H1 (cell line): ENCODE results near the gene MRC2. TPM values are rescaled to one million over a fixed set of nuclear protein-coding genes. Genes with fewer than 3 reads are reported as not detected.

Experiments used
- CTCF ChIA-PET: fragments of 300-600 bp; sonication (Branson Sonifier 250); formaldehyde crosslinking; loops from one replicate; lab custom pipeline; 2021; ENCODE audit not compliant: partially characterized antibody; lab: Charles Lee
- POLR2A ChIA-PET: fragments of 300-600 bp; sonication (Branson Sonifier 250); formaldehyde crosslinking; loops from one replicate; lab custom pipeline; 2021; ENCODE audit warnings: inconsistent platforms; ENCODE audit not compliant: partially characterized antibody; lab: Charles Lee
- DNase-seq, 2 experiments: peaks; one replicate each; pipeline versions ENCODE4 v3.0.0 to v3.0.0-alpha.2; 2010 to 2022; ENCODE audit warnings: low spot score in 2 of 2, low read depth in 1 of 2, mixed read lengths in 1 of 2
- FAIRE-seq: peaks from 2 replicates; lab custom pipeline; 2011; peaks lifted over from hg19 to GRCh38; lab: Jason Lieb, UNC
- H2AFZ ChIP-seq: 2 replicates; pipeline ENCODE4 v1.8.1; 2012; ENCODE audit warnings: low read length, inconsistent platforms
- H2AK5ac ChIP-seq: 2 replicates; pipeline ENCODE4 v1.6.1; 2013; ENCODE audit warnings: low read depth, low read length
- H2BK120ac ChIP-seq: replicated peaks from 2 replicates; pipeline ENCODE3; 2013; ENCODE audit warnings: low read depth, low read length, inconsistent platforms
- H2BK12ac ChIP-seq: 2 replicates; pipeline ENCODE4 v1.6.1; 2013; ENCODE audit warnings: low read depth, low read length
- H2BK15ac ChIP-seq: 2 replicates; pipeline ENCODE4 v1.6.1; 2013; ENCODE audit warnings: low read length
- H2BK20ac ChIP-seq: 2 replicates; pipeline ENCODE4 v1.6.1; 2013; ENCODE audit warnings: low read length
- H2BK5ac ChIP-seq: 2 replicates; pipeline ENCODE4 v1.6.1; 2013; ENCODE audit warnings: low read depth, low read length
- H3K14ac ChIP-seq: 2 replicates; pipeline ENCODE4 v1.6.1; 2013; ENCODE audit warnings: inconsistent platforms; ENCODE audit not compliant: insufficient read length
- H3K18ac ChIP-seq: 2 replicates; pipeline ENCODE4 v1.6.1; 2013; ENCODE audit warnings: low read length; ENCODE audit errors: extremely low read depth
- H3K23ac ChIP-seq: 2 replicates; pipeline ENCODE4 v1.6.1; 2013; ENCODE audit warnings: inconsistent platforms; ENCODE audit not compliant: insufficient read length
- H3K23me2 ChIP-seq: 2 replicates; pipeline ENCODE4 v1.6.1; 2013; ENCODE audit warnings: low read depth, low read length
- H3K27ac ChIP-seq: 2 replicates; pipeline ENCODE4 v1.6.1; 2011; ENCODE audit warnings: low read depth, low read length, inconsistent platforms
- H3K27me3 ChIP-seq, 4 experiments: replicated peaks in 1 of 4; 1 replicate in 1 of 4; 2 replicates in 3 of 4; pipeline versions ENCODE4 v1.6.1 to v1.8.1; 2011 to 2013; ENCODE audit warnings: low read length in 3 of 4, mild to moderate bottlenecking in 3 of 4, inconsistent platforms in 2 of 4, mixed read lengths in 2 of 4, moderate library complexity in 1 of 4; ENCODE audit not compliant: control insufficient read depth in 3 of 4, insufficient read depth in 3 of 4; ENCODE audit errors: extremely low read depth in 1 of 4
- H3K36me3 ChIP-seq, 4 experiments: 2 replicates each; pipeline versions ENCODE4 v1.6.1 to v1.8.1; 2011 to 2013; ENCODE audit warnings: mild to moderate bottlenecking in 4 of 4, low read length in 3 of 4, moderate library complexity in 2 of 4, control low read depth in 1 of 4, inconsistent platforms in 1 of 4; ENCODE audit not compliant: insufficient read depth in 4 of 4, control insufficient read depth in 2 of 4
- H3K4ac ChIP-seq: replicated peaks from 2 replicates; pipeline ENCODE3; 2013; ENCODE audit warnings: low read length, low read depth, mixed read lengths, inconsistent platforms; ENCODE audit not compliant: insufficient read length
- H3K4me1 ChIP-seq, 4 experiments: replicated peaks in 1 of 4; 1 replicate in 1 of 4; 2 replicates in 3 of 4; pipeline versions ENCODE4 v1.6.1 to v1.8.1; 2011 to 2013; ENCODE audit warnings: low read length in 3 of 4, inconsistent platforms in 2 of 4, mixed read lengths in 1 of 4; ENCODE audit not compliant: insufficient read depth in 4 of 4, control insufficient read depth in 3 of 4
- H3K4me2 ChIP-seq, 2 experiments: 2 replicates each; pipeline versions ENCODE4 v1.6.1 to v1.8.1; 2011 to 2013; ENCODE audit warnings: low read depth in 2 of 2, low read length in 2 of 2, control low read depth in 1 of 2, inconsistent platforms in 1 of 2, mild to moderate bottlenecking in 1 of 2; ENCODE audit not compliant: insufficient read depth in 1 of 2
- H3K4me3 ChIP-seq, 4 experiments: fragments of 200-600, 300-600 bp in 1 of 4; sonication (generic), shearing (Covaris generic), sonication (Bioruptor Twin) in 1 of 4; 2 replicates each; pipeline versions ENCODE4 v1.5.1 to v1.8.1; 2011 to 2016; ENCODE audit warnings: low read length in 4 of 4, low read depth in 3 of 4, control low read depth in 2 of 4, inconsistent platforms in 2 of 4, mild to moderate bottlenecking in 2 of 4, mixed read lengths in 1 of 4, moderate library complexity in 1 of 4; ENCODE audit not compliant: insufficient read depth in 2 of 4; ENCODE audit errors: extremely low read depth in 1 of 4
- H3K56ac ChIP-seq: replicated peaks from 2 replicates; pipeline ENCODE3; 2013; ENCODE audit warnings: low read depth, mild to moderate bottlenecking, mixed read lengths, low read length, inconsistent platforms; ENCODE audit not compliant: insufficient read length
- H3K79me1 ChIP-seq: 2 replicates; pipeline ENCODE4 v1.6.1; 2013; ENCODE audit warnings: low read depth, low read length, control low read depth
- H3K79me2 ChIP-seq, 2 experiments: 2 replicates each; pipeline versions ENCODE4 v1.6.1 to v1.8.1; 2012 to 2013; ENCODE audit warnings: low read length in 2 of 2, mild to moderate bottlenecking in 2 of 2, inconsistent platforms in 1 of 2; ENCODE audit not compliant: insufficient read depth in 2 of 2, control insufficient read depth in 1 of 2
- H3K9ac ChIP-seq, 4 experiments: replicated peaks in 1 of 4; 1 replicate in 1 of 4; 2 replicates in 3 of 4; pipeline versions ENCODE4 v1.6.1 to v1.8.1; 2011 to 2013; ENCODE audit warnings: low read depth in 3 of 4, low read length in 3 of 4, control low read depth in 2 of 4, mild to moderate bottlenecking in 2 of 4, moderate library complexity in 2 of 4, inconsistent platforms in 1 of 4; ENCODE audit errors: extremely low read depth in 1 of 4
- H3K9me3 ChIP-seq, 2 experiments: 2 replicates each; pipeline versions ENCODE4 v1.6.1 to v1.8.1; 2012 to 2013; ENCODE audit warnings: mild to moderate bottlenecking in 2 of 2, moderate library complexity in 2 of 2, control low read depth in 1 of 2, inconsistent platforms in 1 of 2, low read depth in 1 of 2, low read length in 1 of 2, mixed read lengths in 1 of 2; ENCODE audit not compliant: insufficient read depth in 2 of 2
- H4K20me1 ChIP-seq, 2 experiments: replicated peaks in 1 of 2; 2 replicates each; pipeline versions ENCODE3 to v1.8.1; 2011 to 2013; ENCODE audit warnings: inconsistent platforms in 2 of 2, low read length in 2 of 2, mild to moderate bottlenecking in 1 of 2; ENCODE audit not compliant: insufficient read depth in 2 of 2, control insufficient read depth in 1 of 2
- H4K5ac ChIP-seq: 2 replicates; pipeline ENCODE4 v1.6.1; 2013; ENCODE audit warnings: low read length, low read depth, mixed read lengths, inconsistent platforms; ENCODE audit not compliant: insufficient read length
- H4K8ac ChIP-seq: 2 replicates; pipeline ENCODE4 v1.8.0; 2013; ENCODE audit warnings: mild to moderate bottlenecking, moderate library complexity, low read length, inconsistent platforms; ENCODE audit not compliant: insufficient read depth; ENCODE audit errors: extremely low read depth
- H4K91ac ChIP-seq: replicated peaks from 2 replicates; pipeline ENCODE3; 2013; ENCODE audit warnings: low read length, mixed read lengths, inconsistent platforms; ENCODE audit not compliant: insufficient read length
- POLR2AphosphoS5 ChIP-seq: IDR thresholded peaks from 2 replicates; pipeline ENCODE4 v1.6.1; 2011; ENCODE audit warnings: low read depth, low read length
- RAD21 ChIP-seq, 2 experiments: IDR thresholded peaks in 1 of 2; conservative IDR thresholded peaks in 1 of 2; 2 replicates each; pipeline ENCODE4 v1.6.1; 2011; ENCODE audit warnings: low read depth in 2 of 2, low read length in 2 of 2, improper control_type of control experiment in 1 of 2, inconsistent platforms in 1 of 2, mild to moderate bottlenecking in 1 of 2, moderate library complexity in 1 of 2
- SIN3A ChIP-seq, 2 experiments: IDR thresholded peaks in 1 of 2; conservative IDR thresholded peaks in 1 of 2; 2 replicates each; pipeline ENCODE4 v1.6.1; 2011 to 2012; ENCODE audit warnings: low read length in 2 of 2, improper control_type of control experiment in 1 of 2, low read depth in 1 of 2, mild to moderate bottlenecking in 1 of 2
- SP2 ChIP-seq: IDR thresholded peaks from 2 replicates; pipeline ENCODE4 v1.6.1; 2012; ENCODE audit warnings: mild to moderate bottlenecking, low read length, inconsistent platforms
- SUZ12 ChIP-seq: fragments of 200-600 bp; sonication (generic); IDR thresholded peaks from 2 replicates; pipeline ENCODE4 v1.6.1; 2012; ENCODE audit warnings: mild to moderate bottlenecking, inconsistent platforms, low read length, moderate library complexity, mixed read lengths
- TBP ChIP-seq: IDR thresholded peaks from 2 replicates; pipeline ENCODE4 v1.6.1; 2011; ENCODE audit warnings: low read depth, low read length, improper control_type of control experiment
- TCF12 ChIP-seq: IDR thresholded peaks from 2 replicates; pipeline ENCODE4 v1.6.1; 2011; ENCODE audit warnings: low read depth, mild to moderate bottlenecking, low read length
- USF2 ChIP-seq: IDR thresholded peaks from 2 replicates; pipeline ENCODE4 v1.6.1; 2011; ENCODE audit warnings: low read length, improper control_type of control experiment
- WGBS, 2 experiments: shearing (Covaris generic) in 1 of 2; methylation state at CpG; one replicate each; pipeline versions ENCODE4 v1.1.6 to v1.1.7; 2013 to 2015; ENCODE audit warnings: low lambda C conversion rate in 2 of 2, mixed read lengths in 2 of 2, inconsistent platforms in 1 of 2, low coverage in 1 of 2, missing lambda C conversion rate in 1 of 2; ENCODE audit not compliant: insufficient replicate concordance in 2 of 2, insufficient coverage in 1 of 2, insufficient read length in 1 of 2; ENCODE audit errors: extremely low coverage in 1 of 2, missing lambda C conversion rate in 1 of 2; 5-methylcytosine and 5-hydroxymethylcytosine counted together
- polyA plus RNA-seq, 7 experiments: library from polyadenylated mRNA; depleted of rRNA in 3 of 7; stranded (reverse) in 5 of 7; unstranded in 2 of 7; fragments of >200 nt in 5 of 7; fragments of 200-250 nt in 2 of 7; gene quantifications; 1 replicate in 5 of 7; 2 replicates in 1 of 7; 4 replicates in 1 of 7; pipeline versions ENCODE4 v1.2.1 to v1.2.3, GENCODE V29; 2011 to 2013; ENCODE audit warnings: missing spikeins in 2 of 7, mixed read lengths in 2 of 7
- total RNA-seq: library from RNA; stranded (reverse); fragmentation: NEBNext Ultra II Directional; extraction: Animal tissue kit (Norgen Biotek cat#: 25700); gene quantifications from 2 replicates; pipeline ENCODE4 v1.2.1, GENCODE V29; 2021
- TF ChIP-seq, protein P1 (sequence below): IDR thresholded peaks from 2 replicates; pipeline ENCODE4 v1.6.1; 2012; ENCODE audit warnings: inconsistent platforms

The MRC2 gene
- total and polyA plus RNA-seq, 2 of the 8 experiments (the other 6 are each of a cell fraction or from before 2014, with no cell fraction given): 7.0 to 24.2 TPM

- Histone ChIP-seq H3K27me3 (peaks cover 0 to 6% (median 3%) of the 10 kb centered on the region in 4 experiments; a peak in 1 of 7 replicates), H2BK12ac (0 out of 2 replicates have a peak overlapping the region, but pooled peaks have one; percentile 60), H4K8ac (peak overlapping the region; percentile 92), H3K18ac (peak overlapping the region; percentile 93), H2BK5ac (peak overlapping the region; percentile 78; the same call in 1 of the 2 replicates), H3K27ac (peak overlapping the region; percentile 36), H2BK15ac (peak overlapping the region; percentile 46; the same call in 1 of the 2 replicates), H3K36me3 (no peaks in the 10 kb centered on the region), H3K4me1 (peaks cover 0 to 20% (median 12%) of the 10 kb centered on the region in 4 experiments; a peak in 6 of 7 replicates), H2BK20ac (no peak overlapping the region), H3K56ac (peak overlapping the region; percentile 55), H2BK120ac (peak overlapping the region; percentile 94), H3K4me3 (peak overlapping the region; percentile 38 to 76 (median 66)), H2AFZ (no peak overlapping the region; the same call in 1 of the 2 replicates), H3K79me1 (no peaks in the 10 kb centered on the region; the same call in 1 of the 2 replicates), H3K9me3 (no peaks in the 10 kb centered on the region), H3K23ac (no peak overlapping the region), H3K4ac (peak overlapping the region; percentile 75), H3K9ac (peak overlapping the region in 3 of 4 experiments; percentile 45 to 73 (median 66); a peak in 6 of 7 replicates), H2AK5ac (no peak overlapping the region), H4K20me1 (no peaks in the 10 kb centered on the region), H3K23me2 (peaks cover 11% of the 10 kb centered on the region), H3K4me2 (peak overlapping the region; percentile 68 to 97), H3K14ac (no peak overlapping the region), H3K79me2 (no peaks in the 10 kb centered on the region; a peak in 1 of 4 replicates), H4K91ac (peak overlapping the region; percentile 98), H4K5ac (no peak overlapping the region)
- no peak for FAIRE-seq
- DNase-seq: peak in 1 of 2 experiments; percentile 72
- 6% methylated on average over 33 of the region's 57 CpGs; no CpG with 5 or more reads in 1 of the 2 experiments for whole genome bisulfite sequencing, 2 experiments
- POLR2A ChIA-PET: interaction anchor here (0.6 kb wide), 1 partner anchor 57 kb away, joined by 3 read pairs; no protein-coding TSS in a partner anchor
- CTCF ChIA-PET: interaction anchor here (1.6 kb wide), 1 partner anchor 19 kb away, joined by 4 read pairs; no protein-coding TSS in a partner anchor
- TF ChIP-seq SP2 (no peak), SUZ12 (peak; percentile 26; the same call in 1 of the 2 replicates), RAD21 (IDR thresholded peaks at IDR 0.05 in 1 of 2, conservative IDR thresholded peaks at IDR 0.05 in 1 of 2; ENCODE audit: low read depth in 2 of 2, low read length in 2 of 2) (no peak), USF2 (no peak), POLR2AphosphoS5 (peak; percentile 65; the same call in 1 of the 2 replicates), TCF12 (no peak), SIN3A (conservative IDR thresholded peaks at IDR 0.05 in 1 of 2, IDR thresholded peaks at IDR 0.05 in 1 of 2; ENCODE audit: low read depth in 1 of 2, low read length in 2 of 2) (0 out of 4 replicates have a peak, but pooled peaks of 1 of the 2 experiments have one; percentile 15), TBP (0 out of 2 replicates have a peak, but pooled peaks have one; percentile 26)
- TF ChIP-seq, protein P1, sequence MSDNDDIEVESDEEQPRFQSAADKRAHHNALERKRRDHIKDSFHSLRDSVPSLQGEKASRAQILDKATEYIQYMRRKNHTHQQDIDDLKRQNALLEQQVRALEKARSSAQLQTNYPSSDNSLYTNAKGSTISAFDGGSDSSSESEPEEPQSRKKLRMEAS: peak; percentile 70; the same call in 1 of the 2 replicates
Observed at GRCh38 chr17:62652251-62653001, 25.0 kb downstream of the MRC2 start.
